HG02588 (cell line): Measurements from ENCODE around the gene COL26A1.
A peak's percentile ranks its signal among the peaks of the same experiment; 100 is the strongest.

Experiments
- ATAC-seq: cut with Tn5 transposase; IDR thresholded peaks from one replicate; pipeline ENCODE4 v1.9.1; 2021; ENCODE audit warnings: mild to moderate bottlenecking, moderate library complexity; ENCODE audit not compliant: unreplicated experiment

COL26A1 gene

DNA sequence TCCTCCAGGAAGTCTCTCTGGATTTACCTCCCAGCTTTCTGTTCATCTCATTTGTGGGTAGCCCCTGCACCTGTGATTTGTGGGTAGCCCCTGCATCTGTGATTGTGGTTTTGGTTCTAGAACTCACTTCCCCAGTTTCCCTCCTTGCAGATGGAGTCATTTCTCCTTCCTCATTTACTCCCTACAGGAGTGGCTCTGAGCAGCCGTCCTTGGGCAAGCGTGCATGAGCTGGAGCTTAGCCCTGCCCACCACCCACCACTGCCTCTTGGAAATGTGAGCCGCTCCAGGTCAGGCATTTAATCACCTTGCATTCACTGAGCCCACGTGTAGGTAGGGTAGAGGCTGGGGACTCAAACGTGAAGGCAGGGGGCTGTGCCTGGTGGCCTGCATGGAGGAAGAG lies 8.2 kb downstream of the COL26A1 start:
- ATAC-seq: no peak

DNA sequence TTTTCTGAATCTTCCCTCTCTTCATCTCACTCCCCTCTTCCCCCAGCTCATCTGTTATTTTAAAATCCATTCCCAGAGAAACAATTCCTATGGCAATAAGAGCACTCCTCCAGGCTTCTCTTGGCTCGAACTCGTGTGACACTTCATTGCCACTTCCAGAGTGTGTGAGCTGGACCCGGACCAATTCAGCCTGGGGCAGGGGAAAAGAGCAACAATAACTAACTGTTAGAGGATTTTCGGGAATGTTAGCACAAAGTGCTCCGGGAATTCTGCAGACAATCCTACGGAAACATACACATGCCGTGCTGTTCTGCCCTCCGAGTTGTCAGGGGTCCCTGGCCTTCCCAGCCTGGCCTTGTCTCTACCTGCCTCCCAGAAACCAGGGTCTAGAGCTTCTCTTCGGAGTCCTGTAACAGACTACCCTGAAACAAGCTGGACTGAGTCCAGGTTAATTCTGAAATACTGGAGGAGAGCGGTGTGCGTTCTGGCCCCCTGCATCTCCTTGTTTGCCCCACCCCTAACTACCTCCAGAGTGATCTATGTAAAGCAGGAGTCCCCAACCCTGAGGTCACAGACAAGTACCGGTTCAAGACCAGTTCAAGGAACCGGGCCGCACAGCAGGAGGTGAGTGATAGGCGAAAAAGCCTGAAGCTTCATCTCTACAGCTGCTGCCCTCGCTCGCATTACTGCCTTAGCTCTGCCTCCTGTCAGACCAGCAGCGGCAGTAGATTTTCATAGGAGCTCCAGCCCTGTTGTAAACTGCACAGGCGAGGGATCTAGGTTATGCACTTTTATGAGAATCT lies 11.3 kb downstream of the COL26A1 start:
- ATAC-seq: no peak

DNA sequence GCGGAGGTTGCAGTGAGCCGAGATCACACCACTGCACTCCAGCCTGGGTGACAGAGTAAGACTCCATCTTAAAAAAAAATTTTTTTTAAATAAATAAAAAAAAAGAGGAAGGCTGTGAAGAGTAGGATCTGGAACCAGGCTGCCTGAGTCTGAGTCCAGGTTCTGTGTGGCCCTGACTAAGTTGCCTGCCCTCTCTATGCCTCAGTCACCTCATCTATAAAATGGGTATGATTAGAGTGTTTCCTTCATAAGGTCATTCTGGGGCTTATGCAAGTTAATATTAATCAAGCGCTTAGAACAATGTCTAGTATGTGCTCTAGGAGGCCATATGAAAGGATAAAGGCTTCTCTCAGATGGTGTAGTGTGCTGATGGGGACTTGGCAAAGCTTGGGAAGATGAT lies 12.3 kb downstream of the COL26A1 start:
- ATAC-seq: no peak

DNA sequence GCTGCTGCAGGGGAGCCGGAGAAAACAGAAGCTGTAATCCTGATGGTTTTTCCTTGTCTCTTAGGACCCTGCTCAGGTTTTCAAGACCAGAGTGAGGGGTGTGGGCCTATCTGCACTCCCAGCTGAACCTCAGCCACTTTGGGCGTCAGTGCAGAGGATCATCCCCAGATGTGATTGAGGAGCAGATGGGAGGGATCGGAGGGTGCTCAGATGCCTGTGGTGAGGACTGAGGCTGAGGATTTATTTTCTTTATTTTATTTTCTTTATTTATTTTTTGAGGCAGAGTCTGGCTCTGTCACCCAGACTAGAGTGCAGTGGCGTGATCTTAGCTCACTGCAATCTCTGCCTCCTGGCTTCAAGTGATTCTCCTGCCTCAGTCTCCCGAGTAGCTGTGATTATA lies 13.9 kb downstream of the COL26A1 start:
- ATAC-seq: no peak

DNA sequence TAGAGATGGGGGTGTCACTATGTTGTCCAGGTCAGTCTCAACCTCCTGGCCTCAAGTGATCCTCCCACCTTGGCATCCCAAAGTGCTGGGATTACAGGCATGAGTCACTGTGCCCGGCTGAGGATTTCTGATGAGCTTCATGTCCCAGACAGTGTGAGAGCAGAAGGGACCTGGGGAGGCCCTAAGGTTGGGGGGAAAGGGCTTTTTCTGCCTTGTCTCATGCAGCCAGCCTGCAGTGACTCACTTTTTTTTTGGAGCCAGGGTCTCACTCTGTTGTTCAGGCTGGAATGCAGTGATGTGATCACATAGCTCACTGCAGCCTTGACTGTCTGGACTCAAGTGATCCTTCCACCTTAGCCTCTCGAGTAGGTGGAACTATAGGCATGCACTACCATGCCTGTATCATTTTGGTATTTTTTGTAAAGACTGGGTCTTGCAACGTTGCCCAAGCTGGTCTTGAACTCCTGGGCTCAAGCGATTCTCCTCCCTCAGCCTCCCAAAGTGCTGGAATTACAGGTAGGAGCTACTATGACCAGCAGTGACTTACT lies 14.6 kb downstream of the COL26A1 start:
- no peak for ATAC-seq

DNA sequence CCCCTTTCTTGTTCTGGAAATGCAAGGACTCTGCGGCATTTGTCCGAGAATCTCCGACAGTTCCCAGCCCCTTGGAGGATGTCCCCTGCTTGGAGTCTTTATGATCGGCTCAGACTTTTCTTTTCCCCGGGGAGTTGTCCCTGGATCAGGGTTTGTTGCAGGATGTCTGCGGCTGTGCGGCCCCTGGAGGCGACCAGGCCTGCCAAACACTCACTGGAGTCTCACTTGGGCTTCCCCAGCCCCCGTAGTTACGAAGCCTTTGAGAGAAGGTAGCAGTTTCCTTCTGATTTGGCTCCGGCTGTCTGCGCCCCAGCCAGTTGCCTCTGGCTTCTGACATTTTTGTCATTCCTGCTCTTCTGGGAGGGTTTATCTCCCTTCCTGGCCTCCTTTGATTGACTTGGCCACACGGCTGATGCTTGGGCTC lies 16.1 kb downstream of the COL26A1 start:
- no peak for ATAC-seq

DNA sequence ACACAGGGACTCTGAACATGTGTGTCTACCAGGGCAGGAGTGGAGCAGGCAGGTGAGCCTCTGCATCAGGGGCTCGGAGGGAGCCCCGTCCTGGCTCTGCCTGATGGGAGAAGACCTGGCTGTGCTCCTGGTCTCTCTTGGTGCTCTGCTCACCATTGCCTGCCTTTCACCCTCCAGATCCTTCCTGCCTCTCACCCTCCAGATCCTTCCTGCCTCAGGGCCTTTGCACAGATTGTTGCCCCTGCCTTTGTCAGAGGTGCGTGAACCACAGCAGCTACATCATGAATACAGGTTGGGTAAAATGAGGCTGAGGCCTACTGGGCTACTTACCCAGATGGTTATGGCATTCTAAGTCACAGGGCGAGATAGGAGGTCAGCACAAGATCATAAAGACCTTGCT lies 16.6 kb downstream of the COL26A1 start:
- ATAC-seq: no peak

DNA sequence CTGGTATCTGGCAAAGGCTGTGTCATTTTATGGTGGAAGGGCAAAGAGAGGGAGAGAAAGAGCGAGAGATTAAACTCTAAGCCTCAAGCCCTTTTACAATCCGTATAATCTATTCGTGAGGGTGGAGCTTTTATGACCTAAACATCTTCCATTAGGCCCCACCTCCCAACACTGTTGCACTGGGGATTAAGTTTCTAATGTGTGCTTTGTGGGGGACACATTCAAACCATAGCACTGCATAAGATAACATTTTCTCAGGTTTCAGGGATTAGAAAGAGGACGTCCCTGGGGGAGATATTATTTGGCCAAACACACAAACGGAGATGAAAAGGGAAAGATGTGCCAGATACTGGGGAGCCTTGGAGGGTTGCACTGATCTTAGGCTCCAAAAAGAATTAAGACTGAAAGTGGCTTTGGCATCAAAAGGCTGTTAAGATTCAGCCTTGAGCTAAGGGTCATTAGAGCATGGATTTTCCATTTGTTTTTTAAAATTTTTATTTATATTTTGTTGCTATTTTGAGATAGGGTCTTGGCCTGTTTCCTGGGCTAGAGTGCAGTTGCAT lies 19.0 kb downstream of the COL26A1 start:
- no peak for ATAC-seq

DNA sequence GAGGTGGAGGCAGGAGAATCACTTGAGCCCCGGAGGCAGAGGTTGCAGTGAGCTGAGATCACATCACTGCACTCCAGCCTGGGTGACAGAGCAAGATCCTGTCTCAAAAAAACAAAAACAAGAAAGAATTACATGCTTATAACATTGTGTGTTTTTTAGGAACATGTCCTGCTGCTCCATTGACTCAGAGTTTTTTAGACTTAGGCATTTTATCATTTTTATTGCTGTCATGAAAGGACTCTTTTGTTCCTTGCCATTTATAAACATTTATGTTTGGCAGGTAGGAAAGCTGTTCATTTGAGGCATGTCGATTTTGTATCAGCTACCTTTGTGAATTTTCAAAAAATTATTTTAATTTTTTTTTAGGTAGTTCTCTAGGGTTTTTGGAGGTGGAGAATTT lies 20.3 kb downstream of the COL26A1 start:
- ATAC-seq: no peak

DNA sequence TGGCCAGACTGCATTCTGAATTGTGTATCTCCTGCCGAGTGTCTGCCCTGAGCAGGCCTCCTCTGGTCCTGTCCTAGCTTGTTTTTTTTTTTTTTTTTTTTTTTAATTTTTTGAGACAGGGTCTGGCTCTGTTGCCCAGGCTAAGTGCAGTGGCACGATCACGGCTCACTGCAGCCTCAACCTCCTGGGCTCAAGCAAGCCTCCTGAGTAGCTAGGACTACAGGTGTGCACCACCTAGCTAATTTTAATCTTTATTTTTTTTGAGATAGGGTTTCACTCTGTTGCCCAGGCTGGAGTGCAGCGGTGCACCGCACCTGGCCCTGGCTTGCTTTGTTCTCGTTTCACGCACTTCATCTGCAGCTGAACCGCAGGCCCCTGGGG lies 23.5 kb downstream of the COL26A1 start:
- no peak for ATAC-seq

DNA sequence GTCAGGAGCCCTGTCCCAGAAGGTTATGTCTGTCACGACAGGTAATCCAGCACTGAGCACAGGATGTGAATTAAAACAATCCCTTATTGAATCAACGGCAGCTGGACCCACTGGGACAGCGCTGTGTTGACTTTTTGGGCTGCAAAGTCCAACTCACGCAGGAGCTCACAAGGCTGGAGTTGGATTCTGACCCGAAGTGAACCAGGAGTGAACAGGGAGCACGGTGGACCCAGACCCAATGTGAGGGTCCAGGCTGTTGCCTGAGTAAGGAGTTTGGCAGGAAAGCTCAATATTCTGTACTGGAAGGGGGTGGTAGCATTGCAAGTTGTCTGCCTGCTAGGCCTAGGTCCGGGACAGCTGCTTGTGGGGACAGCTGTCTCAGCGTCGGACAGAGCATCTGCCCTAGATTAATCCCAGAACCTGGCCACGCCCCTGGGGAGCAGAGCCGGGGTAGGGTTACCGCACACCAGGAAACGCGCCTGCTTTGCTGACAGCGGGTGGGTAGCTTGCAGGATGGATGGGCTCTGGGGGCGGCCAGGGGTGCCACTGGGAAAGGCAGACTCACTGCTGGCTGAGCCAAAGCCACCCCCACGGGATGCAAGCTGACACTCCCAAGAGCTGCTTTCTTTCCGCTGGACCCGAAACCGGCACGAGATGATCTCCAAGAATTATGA lies 24.0 kb downstream of the COL26A1 start:
- ATAC-seq: no peak

DNA sequence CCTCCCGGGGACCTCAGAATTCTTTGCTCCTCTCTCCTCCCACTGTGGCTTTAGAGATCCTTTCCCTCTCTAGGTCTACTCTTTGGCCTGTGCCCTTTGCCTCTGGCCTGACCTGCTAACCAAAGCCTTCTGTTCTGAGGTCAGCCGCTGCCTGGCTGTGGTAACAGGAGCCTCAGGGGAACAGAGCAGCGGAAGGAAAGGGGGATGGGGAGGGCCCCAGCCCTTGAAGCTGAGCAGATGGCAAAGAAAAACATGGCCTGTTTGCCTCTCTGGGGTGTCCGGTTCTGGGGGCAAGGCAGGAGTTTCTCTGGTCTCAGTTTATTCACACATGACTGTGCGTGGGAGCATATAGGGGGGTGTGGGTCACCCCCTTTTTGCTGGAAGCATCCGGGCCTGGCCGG lies 28.2 kb downstream of the COL26A1 start:
- ATAC-seq: peak; percentile 96

DNA sequence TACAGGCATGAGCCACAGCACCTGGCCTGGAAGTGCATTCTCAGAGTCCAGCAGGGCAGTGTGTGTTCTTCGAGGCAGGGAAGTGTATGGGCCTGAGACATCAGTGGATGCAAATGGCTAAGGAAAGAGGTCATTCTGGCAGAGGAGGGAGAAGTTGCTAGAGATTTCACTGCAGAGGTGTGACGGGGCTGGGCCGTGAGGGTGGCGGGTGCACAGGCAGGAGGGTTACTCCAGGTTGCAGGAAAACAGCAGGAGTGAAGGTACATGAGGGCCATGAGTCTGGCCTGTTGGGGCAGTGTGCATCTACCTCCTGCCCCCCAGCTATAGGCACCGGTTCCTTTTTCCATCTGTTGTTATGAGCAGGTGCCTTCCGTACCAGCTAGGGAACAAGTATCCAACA lies 29.3 kb downstream of the COL26A1 start:
- ATAC-seq: no peak

DNA sequence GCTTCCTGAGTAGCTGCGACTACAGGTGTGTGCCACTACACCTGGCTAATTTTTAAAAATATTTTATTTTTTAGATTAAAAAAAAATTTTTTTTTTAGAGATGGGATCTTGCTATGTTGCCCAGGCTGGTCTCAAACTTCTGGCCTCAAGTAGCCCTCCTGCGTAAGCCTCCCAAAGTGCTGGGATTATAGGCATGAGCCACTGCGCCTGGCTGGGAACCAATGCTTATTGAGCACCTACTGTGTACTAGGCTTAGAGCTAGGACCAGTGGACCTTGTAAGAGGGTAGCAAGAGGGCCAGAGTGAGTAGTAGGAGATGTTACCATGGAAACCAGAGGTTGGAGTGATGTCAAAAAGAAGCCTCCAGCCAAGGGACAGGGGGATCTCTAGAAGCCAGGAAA lies 31.2 kb downstream of the COL26A1 start:
- ATAC-seq: no peak

DNA sequence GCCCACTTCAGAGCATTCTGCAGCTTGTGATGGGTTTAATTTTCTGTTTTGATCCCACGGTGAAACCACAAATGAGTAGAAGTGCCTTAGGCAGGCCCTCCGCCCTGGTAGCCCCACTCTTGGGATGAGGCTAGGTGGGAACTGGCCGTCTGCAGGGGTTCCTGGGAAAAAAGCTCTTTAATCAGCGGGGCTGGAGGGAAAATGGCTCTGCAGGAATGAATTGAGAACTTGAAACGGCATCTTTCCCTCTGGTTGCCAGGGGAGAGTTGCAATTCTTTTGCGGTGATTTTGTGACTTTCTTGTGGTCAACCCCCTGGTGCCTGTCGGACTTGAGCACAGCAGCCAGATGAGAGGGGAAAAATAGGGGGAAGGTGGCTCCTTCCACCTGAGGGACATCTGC lies 32.7 kb downstream of the COL26A1 start:
- no peak for ATAC-seq

DNA sequence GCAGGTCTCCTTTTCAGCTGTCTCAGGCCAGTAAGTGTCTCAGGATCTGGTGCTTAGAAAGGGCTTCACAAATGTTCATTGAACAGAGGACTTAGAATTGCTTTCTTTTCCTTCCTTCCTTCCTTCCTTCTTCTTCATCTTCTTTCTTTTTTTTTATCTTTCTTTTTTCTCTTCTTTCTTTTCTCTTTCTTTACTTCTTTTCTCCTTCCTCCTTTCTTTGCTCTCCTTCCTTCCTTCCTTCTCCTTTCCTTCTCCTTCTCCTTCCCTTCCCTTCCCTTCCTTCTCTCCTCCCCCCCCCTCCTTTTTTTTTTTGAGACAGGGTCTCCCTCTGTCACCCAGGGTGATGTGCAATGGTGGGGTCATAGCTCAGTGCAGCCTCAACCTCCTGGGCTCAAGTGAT lies 34.6 kb downstream of the COL26A1 start:
- ATAC-seq: no peak

DNA sequence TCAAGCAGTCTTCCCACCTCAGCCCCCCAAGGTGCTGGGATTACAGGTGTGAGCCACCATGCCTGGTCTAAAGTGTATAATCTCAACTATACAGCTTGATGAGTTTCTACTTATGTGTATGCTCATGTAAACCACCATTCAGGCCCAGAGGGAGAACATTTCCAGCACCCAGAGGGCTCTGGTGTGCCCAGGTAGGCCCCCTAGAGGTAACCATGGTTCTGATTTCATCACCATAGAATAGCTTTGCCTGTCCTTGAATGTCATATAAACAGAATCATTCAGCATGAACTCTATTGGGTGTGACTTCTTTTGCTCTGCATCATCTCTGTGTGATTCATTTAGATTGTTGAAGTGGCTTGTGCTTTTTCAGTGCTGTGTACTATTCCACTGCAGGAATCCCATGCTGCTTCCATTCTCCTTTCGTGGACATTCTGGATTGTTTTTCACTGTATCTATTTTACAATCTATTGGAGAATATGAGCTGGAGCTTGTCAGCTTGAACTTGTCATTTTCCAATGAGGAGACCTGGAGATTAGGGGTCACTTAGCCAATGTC lies 35.2 kb downstream of the COL26A1 start:
- no peak for ATAC-seq

DNA sequence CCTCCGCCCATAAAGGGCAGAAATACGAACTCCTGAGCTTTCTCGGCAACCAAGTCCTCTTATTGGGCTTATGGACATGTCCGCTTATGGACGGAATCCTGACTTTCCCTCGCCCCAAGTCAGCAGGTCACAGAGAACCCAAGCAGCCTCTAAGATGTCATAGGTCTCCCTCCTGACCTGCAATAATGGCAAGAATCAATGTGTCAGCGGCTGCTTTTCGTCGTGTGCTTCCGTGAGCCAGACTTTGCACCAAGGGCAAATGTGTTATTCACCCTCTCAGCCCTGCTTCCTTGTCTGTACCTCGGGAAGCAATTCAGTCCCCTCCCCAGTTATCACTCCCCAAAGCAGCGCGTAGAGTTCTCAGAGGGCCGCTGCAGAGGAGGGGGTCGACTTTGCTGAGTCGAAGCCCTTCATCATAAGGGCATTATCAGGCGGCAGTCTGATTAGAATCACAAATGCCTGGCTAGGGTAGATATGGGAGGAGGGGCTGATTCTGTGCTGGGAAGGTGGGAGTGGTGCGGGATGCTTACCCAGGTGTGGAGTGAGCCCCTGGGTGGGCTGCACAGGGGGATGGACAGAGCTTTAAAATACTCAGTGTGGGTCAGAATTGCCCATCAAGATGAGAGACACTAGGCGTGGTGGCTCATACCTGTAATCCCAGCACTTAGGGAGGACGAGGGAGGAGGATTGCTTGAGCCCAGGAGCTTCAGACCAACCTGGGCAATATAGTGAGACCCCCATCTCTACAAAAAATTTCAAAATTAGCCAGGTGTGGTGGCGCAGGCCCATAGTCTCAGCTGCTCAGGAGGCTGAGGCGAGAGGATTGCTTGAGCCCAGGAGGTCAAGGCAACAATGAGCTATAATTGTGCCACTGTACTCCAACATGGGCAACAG lies 36.0 kb downstream of the COL26A1 start:
- ATAC-seq: no peak

DNA sequence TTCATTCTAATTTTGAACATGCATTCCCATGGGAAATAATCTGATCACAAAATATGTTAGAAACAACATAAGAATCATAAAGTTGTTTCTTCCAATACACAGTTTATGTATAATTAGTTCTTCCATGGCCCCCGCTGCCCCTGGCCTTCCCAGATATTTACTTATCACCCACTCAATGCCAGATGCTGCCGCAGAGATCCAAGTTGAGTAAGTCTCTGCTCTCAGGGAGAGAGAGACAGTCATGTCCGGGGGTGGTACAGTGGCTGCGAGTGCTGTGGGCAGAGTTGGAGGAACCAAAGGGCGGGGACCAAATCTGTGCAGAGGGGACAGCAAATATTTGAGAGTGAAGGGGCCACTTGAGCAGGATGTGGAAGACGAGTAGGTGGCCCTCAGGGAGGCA lies 37.1 kb downstream of the COL26A1 start:
- no peak for ATAC-seq

DNA sequence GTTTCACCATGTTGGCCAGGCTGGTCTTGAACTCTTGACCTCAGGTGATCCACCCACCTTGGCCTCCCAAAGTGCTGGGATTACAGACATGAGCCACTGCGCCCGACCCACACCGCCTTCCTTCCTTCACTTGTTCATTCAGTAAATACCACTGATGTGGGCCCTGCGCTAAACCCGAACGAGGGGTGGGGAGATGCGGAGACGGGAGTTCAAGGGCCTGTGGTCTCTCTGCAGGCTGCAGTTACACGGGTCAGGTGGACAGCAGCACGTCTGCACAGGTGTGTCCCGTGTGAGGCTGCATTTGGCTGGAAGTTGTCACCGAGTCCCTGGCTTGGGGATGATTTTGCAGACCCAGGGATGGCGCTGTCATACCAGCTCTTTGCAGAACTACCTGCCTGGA lies 38.1 kb downstream of the COL26A1 start:
- no peak for ATAC-seq
